GM10266 (cell line): ENCODE data around the gene RPTOR.
"Not testable (repeated sequence)": the region's sequence is repeated elsewhere in the genome, so short reads cannot be mapped to it uniquely, and the experiment has no call there.

Experiments used
- DNase-seq: peaks from one replicate; pipeline ENCODE4 v3.0.0; 2012; ENCODE audit errors: extremely low spot score
- TF ChIP-seq, protein P1 (sequence below): IDR thresholded peaks from 2 replicates; pipeline ENCODE4 v1.5.1; 2012; ENCODE audit warnings: mild to moderate bottlenecking, low read depth; ENCODE audit not compliant: control insufficient read depth, insufficient read depth; ENCODE audit errors: missing control alignments

Gene RPTOR

GRCh38 chr17:80743181-80743771 is 198.6 kb downstream of the RPTOR start:
- DNase-seq, result no peak
- TF ChIP-seq, protein P1, sequence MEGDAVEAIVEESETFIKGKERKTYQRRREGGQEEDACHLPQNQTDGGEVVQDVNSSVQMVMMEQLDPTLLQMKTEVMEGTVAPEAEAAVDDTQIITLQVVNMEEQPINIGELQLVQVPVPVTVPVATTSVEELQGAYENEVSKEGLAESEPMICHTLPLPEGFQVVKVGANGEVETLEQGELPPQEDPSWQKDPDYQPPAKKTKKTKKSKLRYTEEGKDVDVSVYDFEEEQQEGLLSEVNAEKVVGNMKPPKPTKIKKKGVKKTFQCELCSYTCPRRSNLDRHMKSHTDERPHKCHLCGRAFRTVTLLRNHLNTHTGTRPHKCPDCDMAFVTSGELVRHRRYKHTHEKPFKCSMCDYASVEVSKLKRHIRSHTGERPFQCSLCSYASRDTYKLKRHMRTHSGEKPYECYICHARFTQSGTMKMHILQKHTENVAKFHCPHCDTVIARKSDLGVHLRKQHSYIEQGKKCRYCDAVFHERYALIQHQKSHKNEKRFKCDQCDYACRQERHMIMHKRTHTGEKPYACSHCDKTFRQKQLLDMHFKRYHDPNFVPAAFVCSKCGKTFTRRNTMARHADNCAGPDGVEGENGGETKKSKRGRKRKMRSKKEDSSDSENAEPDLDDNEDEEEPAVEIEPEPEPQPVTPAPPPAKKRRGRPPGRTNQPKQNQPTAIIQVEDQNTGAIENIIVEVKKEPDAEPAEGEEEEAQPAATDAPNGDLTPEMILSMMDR, result no peak

- not testable (repeated sequence) for DNase-seq
Observed at GRCh38 chr17:80743973-80744372, 199.3 kb downstream of the RPTOR start.

- DNase-seq, result not testable (repeated sequence)
Observed at GRCh38 chr17:80744725-80745124, 200.1 kb downstream of the RPTOR start.

DNA sequence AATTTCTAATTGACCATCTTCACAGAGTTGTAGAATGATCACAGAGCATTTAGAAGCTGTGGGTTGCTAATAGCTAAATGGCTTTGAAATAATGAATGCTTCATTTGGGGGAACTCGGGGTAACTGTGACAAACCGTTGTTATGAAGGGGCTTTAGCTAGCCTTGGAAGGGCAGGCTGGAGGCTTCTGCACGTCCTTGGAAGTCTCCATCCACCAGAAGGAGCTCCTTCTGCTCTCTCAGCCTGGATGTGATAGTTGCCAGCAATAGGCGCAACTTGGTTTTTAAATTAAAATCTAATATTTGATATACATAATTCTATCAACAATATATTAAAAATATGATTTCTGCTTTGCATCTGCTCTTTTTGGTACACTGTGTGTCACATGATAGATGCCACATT is 200.5 kb downstream of the RPTOR start:
- no peak for DNase-seq
- TF ChIP-seq, protein P1, result no peak

DNA sequence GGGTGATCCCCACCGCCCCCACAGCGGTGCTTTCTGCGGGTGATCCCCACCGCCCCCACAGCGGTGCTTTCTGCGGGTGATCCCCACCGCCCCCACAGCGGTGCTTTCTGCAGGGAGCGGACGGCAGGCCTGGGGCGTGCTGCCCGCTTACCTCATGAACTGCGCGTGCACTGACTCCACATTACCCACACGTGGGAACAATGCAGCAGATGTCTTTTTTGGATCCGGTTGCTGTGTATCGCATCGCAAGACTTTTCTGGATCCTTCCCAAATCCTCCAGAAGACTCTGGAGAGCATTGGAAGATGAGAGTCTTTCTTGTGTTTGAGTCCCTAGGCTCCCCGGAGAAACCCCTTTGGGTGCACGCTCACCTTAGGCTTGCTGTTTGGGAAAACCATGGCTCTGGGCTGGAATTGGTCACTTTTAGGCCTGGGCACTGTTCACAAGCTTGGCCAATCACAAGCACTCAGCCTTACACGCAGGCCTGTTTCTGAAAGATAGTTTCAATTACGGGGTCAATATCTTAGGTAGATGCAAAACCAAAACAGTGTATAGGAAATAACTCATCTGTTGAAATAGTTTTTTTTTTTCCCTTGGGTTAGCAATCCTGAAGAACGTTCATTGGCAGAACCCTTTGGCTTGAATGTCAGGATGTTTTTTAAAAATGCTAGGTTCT is 201.8 kb downstream of the RPTOR start:
- DNase-seq, result no peak
- TF ChIP-seq, protein P1, result no peak

DNA sequence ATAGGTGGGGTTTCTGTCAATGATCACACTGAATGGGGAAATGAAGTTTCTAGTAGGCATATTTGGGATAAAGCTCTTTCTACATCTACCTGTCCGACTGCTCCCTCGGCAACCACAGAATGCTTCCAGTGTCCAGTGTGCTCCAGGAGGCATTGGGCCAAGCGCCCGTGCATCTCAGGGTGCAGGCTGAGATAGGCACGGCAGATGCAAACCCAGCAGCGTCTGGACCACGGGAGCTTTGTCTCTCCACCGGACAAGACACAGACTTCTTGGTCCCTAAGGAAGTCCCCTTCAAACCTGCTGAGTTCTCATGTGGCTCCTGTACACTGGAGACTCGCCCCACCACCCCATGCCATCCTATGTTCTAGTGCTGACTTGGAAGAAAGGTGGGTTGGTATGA is 202.8 kb downstream of the RPTOR start:
- DNase-seq, result no peak

GRCh38 chr17:80749611-80750010 is 205.0 kb downstream of the RPTOR start:
- TF ChIP-seq, protein P1, result no peak
- DNase-seq, result no peak

More for the DNA sequence above, 202.8 kb downstream of the RPTOR start:
- TF ChIP-seq, protein P1, result no peak

DNA sequence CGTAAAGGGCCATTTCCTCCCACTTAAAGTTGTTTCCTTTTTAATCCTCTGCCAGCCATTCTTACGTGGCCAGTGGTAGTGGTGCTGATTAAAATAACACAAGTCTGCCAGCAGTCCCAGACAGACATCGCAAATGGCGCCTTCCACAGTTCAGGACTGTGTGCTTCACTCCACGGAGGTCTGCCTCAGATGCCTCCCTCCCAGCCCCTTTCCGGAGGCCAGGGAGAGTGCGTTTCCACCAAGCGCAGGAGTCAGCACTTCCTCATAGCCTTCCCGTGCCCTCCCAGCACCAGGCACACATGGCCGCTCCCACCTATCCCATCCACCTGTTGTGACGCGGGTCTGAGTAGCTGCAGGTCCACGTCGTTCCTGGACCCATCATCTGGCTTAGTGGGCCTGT is 205.6 kb downstream of the RPTOR start:
- TF ChIP-seq, protein P1, result no peak
- no peak for DNase-seq
